Upper lobe of left lung (tissue), 4 donors: ENCODE results near the gene ERC1.

Experiments used
- EP300 ChIP-seq, 4 donors: sonication (generic); formaldehyde crosslinking; IDR thresholded peaks; one replicate each; pipeline ENCODE4 v1.5.1; 2017; ENCODE audit warnings: antibody characterized with exemption in 4 of 4, control low read depth in 2 of 4
- TF ChIP-seq, protein P1 (sequence below), 6 experiments: fragments of 450-650 bp in 4 of 6; fragments of 200-600 bp in 2 of 6; sonication (generic) in 2 of 6; IDR thresholded peaks; one replicate each; pipeline ENCODE4 v1.5.1; 2016 to 2019; ENCODE audit warnings: antibody characterized with exemption in 6 of 6

DNA sequence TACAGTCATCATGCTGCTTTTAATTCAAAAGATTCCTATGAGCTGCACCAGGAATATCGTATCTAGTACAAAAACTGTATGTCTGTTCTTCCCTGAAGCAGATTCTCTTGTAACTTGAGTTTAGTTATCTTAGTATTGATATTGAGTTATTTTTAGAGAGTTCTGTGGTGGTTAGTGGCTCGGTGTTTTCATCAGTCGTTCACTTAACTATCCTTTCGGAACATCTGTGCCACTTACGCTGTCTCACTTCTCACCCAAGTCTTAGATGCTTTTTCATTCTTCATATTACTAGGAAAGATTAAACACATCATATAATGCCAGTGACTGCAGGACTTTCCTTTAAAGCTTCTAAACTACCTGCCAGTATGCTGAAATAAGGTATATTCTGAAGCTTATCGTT is 352.4 kb downstream of the ERC1 start:
- TF ChIP-seq, protein P1, sequence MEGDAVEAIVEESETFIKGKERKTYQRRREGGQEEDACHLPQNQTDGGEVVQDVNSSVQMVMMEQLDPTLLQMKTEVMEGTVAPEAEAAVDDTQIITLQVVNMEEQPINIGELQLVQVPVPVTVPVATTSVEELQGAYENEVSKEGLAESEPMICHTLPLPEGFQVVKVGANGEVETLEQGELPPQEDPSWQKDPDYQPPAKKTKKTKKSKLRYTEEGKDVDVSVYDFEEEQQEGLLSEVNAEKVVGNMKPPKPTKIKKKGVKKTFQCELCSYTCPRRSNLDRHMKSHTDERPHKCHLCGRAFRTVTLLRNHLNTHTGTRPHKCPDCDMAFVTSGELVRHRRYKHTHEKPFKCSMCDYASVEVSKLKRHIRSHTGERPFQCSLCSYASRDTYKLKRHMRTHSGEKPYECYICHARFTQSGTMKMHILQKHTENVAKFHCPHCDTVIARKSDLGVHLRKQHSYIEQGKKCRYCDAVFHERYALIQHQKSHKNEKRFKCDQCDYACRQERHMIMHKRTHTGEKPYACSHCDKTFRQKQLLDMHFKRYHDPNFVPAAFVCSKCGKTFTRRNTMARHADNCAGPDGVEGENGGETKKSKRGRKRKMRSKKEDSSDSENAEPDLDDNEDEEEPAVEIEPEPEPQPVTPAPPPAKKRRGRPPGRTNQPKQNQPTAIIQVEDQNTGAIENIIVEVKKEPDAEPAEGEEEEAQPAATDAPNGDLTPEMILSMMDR (IDR thresholded peaks at IDR 0.05): no peak
- TF ChIP-seq EP300 (IDR thresholded peaks at IDR 0.05): no peak
